Effector memory CD4-positive, alpha-beta T cell (primary cell): ENCODE results near the gene CNOT2.

ENCODE experiments used
- DNase-seq, 3 donors: peaks; one replicate each; pipeline ENCODE4 v3.0.0-alpha.2; 2020
- H3K27ac ChIP-seq: 2 replicates; pipeline ENCODE4 v1.7.0; 2013; ENCODE audit warnings: mild to moderate bottlenecking, low read length, moderate library complexity; ENCODE audit not compliant: insufficient read depth, poor library complexity, severe bottlenecking
- H3K27me3 ChIP-seq: replicated peaks from 2 replicates; pipeline ENCODE4 v1.7.0; 2013; ENCODE audit warnings: mild to moderate bottlenecking, low read length; ENCODE audit not compliant: insufficient read depth, control insufficient read depth, poor library complexity, severe bottlenecking
- H3K36me3 ChIP-seq: 2 replicates; pipeline ENCODE4 v1.7.0; 2013; ENCODE audit warnings: mild to moderate bottlenecking, low read length, moderate library complexity; ENCODE audit not compliant: control insufficient read depth, insufficient read depth
- H3K4me1 ChIP-seq: 2 replicates; pipeline ENCODE4 v1.7.0; 2013; ENCODE audit warnings: low read length, mild to moderate bottlenecking; ENCODE audit not compliant: control insufficient read depth, insufficient read depth, poor library complexity, severe bottlenecking
- H3K4me3 ChIP-seq: 2 replicates; pipeline ENCODE4 v1.7.0; 2013; ENCODE audit warnings: low read length, low read depth, mild to moderate bottlenecking; ENCODE audit not compliant: insufficient read depth, poor library complexity, severe bottlenecking
- H3K9me3 ChIP-seq: 2 replicates; pipeline ENCODE4 v1.7.0; 2013; ENCODE audit warnings: mild to moderate bottlenecking, low read length, moderate library complexity; ENCODE audit not compliant: control insufficient read depth

Gene CNOT2

DNA sequence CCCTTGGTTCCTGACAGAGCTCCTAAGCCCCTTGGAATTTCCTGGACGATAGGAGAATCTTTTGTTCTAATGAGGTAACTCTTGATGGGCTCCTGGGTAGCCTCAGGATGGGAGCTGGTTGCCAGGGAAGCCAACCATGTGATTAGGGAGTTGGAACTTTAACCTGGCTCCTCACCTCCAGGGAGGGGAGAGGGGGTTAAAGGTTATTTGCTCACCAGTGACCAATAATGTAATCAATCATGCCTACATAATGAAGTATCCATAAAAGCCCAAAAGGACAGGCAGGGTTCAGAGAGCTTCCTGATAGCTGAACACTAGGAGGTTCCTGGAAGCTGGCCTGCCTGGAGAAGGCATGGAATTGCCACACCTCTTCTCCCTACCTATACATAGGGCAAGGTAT, 6.2 kb upstream of the CNOT2 start:
- H3K27me3 ChIP-seq: no peaks in the 10 kb centered on the region
- H3K36me3 ChIP-seq: peaks cover 15% of the 10 kb centered on the region
- no peaks in the 10 kb centered on the region for H3K9me3 ChIP-seq
- no peak overlapping the region for H3K27ac ChIP-seq
- H3K4me1 ChIP-seq: no peaks in the 10 kb centered on the region
- DNase-seq: no peak
- H3K4me3 ChIP-seq: no peak overlapping the region

GRCh38 chr12:70240673-70241072, 2.6 kb upstream of the CNOT2 start:
- H3K27me3 ChIP-seq: no peaks in the 10 kb centered on the region
- no peaks in the 10 kb centered on the region for H3K9me3 ChIP-seq
- no peak for DNase-seq

DNA sequence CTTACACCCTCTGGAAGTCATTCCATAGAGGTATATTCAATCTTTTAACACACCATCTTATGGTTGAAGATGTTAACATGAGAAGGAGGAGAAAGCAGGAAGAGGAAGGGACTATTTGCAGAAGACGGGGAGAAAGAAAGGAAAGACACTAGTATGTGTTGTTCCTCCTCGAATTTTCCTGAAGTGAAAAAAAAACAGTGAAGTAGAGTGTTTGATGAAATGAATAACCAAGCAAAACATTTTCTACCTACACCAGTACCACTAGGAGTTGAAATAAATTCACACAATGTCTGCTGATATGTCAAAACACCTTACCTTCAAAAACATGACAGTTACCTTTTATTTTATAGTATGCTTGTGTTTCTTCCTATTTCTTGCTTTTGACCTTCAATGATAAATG, 1.4 kb upstream of the CNOT2 start:
- H3K27me3 ChIP-seq: no peaks in the 10 kb centered on the region
- H3K4me3 ChIP-seq: peak overlapping the region; percentile 84
- peaks cover 6% of the 10 kb centered on the region for H3K4me1 ChIP-seq
- H3K27ac ChIP-seq: peak overlapping the region; percentile 99
- DNase-seq: no peak
- no peaks in the 10 kb centered on the region for H3K9me3 ChIP-seq
- H3K36me3 ChIP-seq: peaks cover 15% of the 10 kb centered on the region

More at GRCh38 chr12:70240673-70241072, 2.6 kb upstream of the CNOT2 start:
- no peak overlapping the region for H3K4me3 ChIP-seq
- no peak overlapping the region for H3K27ac ChIP-seq
- peaks cover 15% of the 10 kb centered on the region for H3K36me3 ChIP-seq
- peaks cover 6% of the 10 kb centered on the region for H3K4me1 ChIP-seq

DNA sequence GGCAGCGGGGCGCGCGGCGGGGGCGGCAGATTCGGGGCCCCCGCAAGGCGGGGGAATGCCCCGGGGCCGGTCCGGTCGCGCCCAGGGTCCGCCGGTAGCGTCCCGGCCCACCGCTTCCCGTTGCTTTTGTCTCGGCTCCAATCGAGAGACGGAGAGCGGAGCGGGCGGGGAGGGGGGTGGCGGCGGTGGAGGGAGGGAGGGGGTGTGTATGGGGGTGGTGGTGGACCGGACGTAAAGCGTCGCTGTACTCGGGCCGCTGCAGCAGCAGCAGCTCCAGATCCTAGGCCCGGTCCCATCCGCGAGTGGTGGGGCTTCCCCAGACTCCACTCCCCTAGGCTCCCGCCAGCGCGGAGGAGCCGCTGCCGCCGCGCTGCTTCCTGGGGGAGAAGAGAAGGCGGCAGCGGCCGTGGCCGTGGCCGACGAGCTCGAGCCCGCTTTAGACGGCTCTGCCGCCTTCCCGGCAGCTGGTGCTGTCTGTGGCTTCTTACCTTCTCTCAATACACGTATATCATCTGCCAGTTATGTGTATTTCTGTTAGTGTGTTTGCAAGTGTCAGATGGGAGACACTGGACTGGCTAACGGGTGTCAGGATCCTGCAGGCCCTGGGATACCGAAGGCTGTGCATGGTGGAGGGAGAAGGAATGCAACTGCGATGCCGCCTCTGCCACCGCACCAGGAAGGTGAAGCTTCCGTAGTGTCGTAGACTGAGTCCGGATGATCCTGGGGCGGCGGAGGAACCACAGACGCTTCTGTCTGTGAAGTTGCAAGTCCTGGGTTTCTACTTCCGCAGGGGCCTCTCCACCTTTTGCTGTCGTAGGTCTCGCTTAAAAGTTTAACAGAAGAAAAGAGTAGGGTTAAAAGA, 508 bp downstream of the CNOT2 start:
- peaks cover 15% of the 10 kb centered on the region for H3K36me3 ChIP-seq
- H3K27ac ChIP-seq: peak overlapping the region; percentile 99
- no peaks in the 10 kb centered on the region for H3K27me3 ChIP-seq
- peak; percentile 62 to 69 (median 67) for DNase-seq
- H3K4me1 ChIP-seq: peaks cover 6% of the 10 kb centered on the region
- peak overlapping the region; percentile 84 for H3K4me3 ChIP-seq
- no peaks in the 10 kb centered on the region for H3K9me3 ChIP-seq

DNA sequence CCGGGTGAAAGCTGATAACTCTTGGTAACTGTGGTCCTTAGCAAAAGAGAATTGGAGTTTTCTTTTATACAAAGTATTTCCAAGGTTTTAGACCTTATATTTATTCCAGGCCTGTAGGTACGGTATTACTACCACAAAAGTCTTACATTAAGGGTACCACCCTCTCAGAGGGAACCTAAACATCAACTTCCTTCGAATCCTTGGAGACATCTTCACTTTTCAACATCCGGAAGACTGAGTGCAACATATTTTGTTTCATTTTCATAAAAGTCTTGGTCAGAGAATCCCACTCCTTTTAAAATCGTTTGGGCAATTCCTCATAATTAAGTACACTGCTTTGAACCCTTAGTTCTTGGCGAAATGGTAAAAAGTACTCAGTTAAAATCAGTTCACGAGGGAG, 1.2 kb downstream of the CNOT2 start:
- Histone ChIP-seq H3K36me3 (peaks cover 13% of the 10 kb centered on the region), H3K9me3 (no peaks in the 10 kb centered on the region), H3K27ac (peak overlapping the region; percentile 99), H3K27me3 (no peaks in the 10 kb centered on the region), H3K4me3 (peak overlapping the region; percentile 84), H3K4me1 (peaks cover 6% of the 10 kb centered on the region)
- no peak for DNase-seq

- Histone ChIP-seq H3K9me3 (no peaks in the 10 kb centered on the region), H3K4me1 (peaks cover 6% of the 10 kb centered on the region), H3K4me3 (no peak overlapping the region), H3K27ac (no peak overlapping the region), H3K36me3 (peaks cover 4% of the 10 kb centered on the region), H3K27me3 (no peaks in the 10 kb centered on the region)
- DNase-seq: no peak
These were observed 2.2 kb downstream of the CNOT2 start for GRCh38 chr12:70245458-70245857.

DNA sequence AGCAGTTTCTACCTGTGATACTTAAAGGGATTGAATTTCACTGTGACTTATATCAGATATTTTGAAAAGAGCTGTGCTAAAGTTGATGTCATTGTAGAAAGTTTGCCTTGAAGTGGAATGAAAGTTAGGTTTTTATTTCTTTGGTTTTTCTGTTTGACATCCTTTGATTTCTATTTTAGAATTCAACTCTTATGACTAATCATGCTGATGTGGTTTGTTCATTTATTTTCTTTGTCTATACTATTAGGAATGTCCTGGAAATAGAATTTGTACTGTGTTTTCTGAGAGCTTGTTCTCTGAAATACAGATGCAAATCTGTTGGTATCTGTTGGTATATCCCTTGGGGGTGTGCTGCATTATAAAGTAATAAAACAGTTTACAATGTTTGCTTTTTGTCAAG, 3.3 kb downstream of the CNOT2 start:
- no peaks in the 10 kb centered on the region for H3K27me3 ChIP-seq
- no peaks in the 10 kb centered on the region for H3K9me3 ChIP-seq
- no peak overlapping the region for H3K27ac ChIP-seq
- no peaks in the 10 kb centered on the region for H3K36me3 ChIP-seq
- no peak overlapping the region for H3K4me3 ChIP-seq
- no peak for DNase-seq
- peaks cover 6% of the 10 kb centered on the region for H3K4me1 ChIP-seq

DNA sequence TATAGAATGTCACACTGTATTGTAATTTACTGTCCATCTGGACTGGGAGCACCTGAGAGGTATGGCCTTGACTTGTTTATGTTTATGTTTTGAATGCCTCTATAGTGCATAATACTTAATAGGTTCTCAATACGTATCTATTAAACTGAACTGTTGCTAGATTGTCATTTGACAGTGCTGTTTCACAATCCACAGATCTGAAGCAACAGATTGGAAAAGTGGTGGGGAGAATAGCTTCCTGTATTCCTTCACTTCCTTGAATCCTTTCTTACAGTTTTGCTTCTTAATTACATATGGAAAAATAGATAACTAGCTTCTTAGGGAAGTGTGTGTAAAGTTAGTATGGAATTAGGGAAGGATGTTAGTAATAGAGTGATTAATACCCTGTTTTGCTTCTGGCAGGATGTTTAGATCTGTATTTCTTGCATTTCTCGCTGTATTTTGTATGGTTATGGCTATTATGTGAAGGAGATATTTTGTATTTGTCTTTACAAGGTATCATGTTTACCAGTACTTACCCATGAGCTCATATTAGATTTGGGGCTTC, 4.5 kb downstream of the CNOT2 start:
- Histone ChIP-seq H3K9me3 (no peaks in the 10 kb centered on the region), H3K27ac (no peak overlapping the region), H3K4me1 (peaks cover under 1% of the 10 kb centered on the region), H3K36me3 (no peaks in the 10 kb centered on the region), H3K4me3 (no peak overlapping the region), H3K27me3 (no peaks in the 10 kb centered on the region)
- no peak for DNase-seq

- DNase-seq: no peak
- H3K4me1 ChIP-seq: no peaks in the 10 kb centered on the region
- no peaks in the 10 kb centered on the region for H3K9me3 ChIP-seq
- no peaks in the 10 kb centered on the region for H3K27me3 ChIP-seq
- H3K36me3 ChIP-seq: no peaks in the 10 kb centered on the region
- H3K27ac ChIP-seq: no peak overlapping the region
- no peak overlapping the region for H3K4me3 ChIP-seq
These were observed 5.6 kb downstream of the CNOT2 start for GRCh38 chr12:70248876-70249275.

- Histone ChIP-seq H3K27me3 (no peaks in the 10 kb centered on the region), H3K36me3 (no peaks in the 10 kb centered on the region), H3K9me3 (no peaks in the 10 kb centered on the region), H3K4me1 (no peaks in the 10 kb centered on the region), H3K4me3 (no peak overlapping the region), H3K27ac (no peak overlapping the region)
- no peak for DNase-seq
These were observed 6.7 kb downstream of the CNOT2 start for GRCh38 chr12:70249903-70250302.
